Neural progenitor cell (in vitro differentiated cells): ENCODE results near the gene ADAMTS20. TPM values are rescaled to one million over a fixed set of nuclear protein-coding genes. Genes with fewer than 3 reads are reported as not detected.

Source experiments
- DNase-seq: peaks from one replicate; pipeline ENCODE4 v3.0.0-alpha.2; 2016; ENCODE audit warnings: low spot score
- H2AFZ ChIP-seq: fragments of 200-600 bp; sonication (generic); replicated peaks from 2 replicates; pipeline ENCODE4 v1.6.1; 2016; ENCODE audit warnings: antibody characterized with exemption
- H3F3A ChIP-seq: fragments of 200-600 bp; sonication (generic); 2 replicates; pipeline ENCODE4 v1.6.1; 2016; ENCODE audit warnings: antibody characterized with exemption, low read depth
- H3K27ac ChIP-seq: fragments of 200-600 bp; sonication (generic); 2 replicates; pipeline ENCODE4 v1.5.1; 2016; ENCODE audit warnings: mild to moderate bottlenecking
- H3K27me3 ChIP-seq: fragments of 200-600 bp; sonication (generic); 2 replicates; pipeline ENCODE4 v1.6.1; 2016; ENCODE audit warnings: mild to moderate bottlenecking, moderate library complexity
- H3K36me3 ChIP-seq: fragments of 200-600 bp; sonication (generic); 2 replicates; pipeline ENCODE4 v1.5.1; 2016
- H3K4me1 ChIP-seq: fragments of 200-600 bp; sonication (generic); 2 replicates; pipeline ENCODE4 v1.6.1; 2016; ENCODE audit warnings: mixed run types
- H3K4me2 ChIP-seq: fragments of 200-600 bp; sonication (generic); 2 replicates; pipeline ENCODE4 v1.6.1; 2016
- H3K4me3 ChIP-seq: fragments of 200-600 bp; sonication (generic); 2 replicates; pipeline ENCODE4 v1.5.1; 2016
- H3K79me2 ChIP-seq: fragments of 200-600 bp; sonication (generic); 2 replicates; pipeline ENCODE4 v1.6.1; 2016; ENCODE audit warnings: low read depth
- H3K9ac ChIP-seq: fragments of 200-600 bp; sonication (generic); 2 replicates; pipeline ENCODE4 v1.6.1; 2016
- H3K9me3 ChIP-seq: fragments of 200-600 bp; sonication (generic); 2 replicates; pipeline ENCODE4 v1.5.1; 2016; ENCODE audit warnings: low read depth
- H4K20me1 ChIP-seq: fragments of 200-600 bp; sonication (generic); 2 replicates; pipeline ENCODE4 v1.6.1; 2016; ENCODE audit warnings: low read depth
- H3K27ac Mint-ChIP-seq: 3 replicates; pipeline ENCODE4 v1.8.0; 2021; ENCODE audit warnings: mixed read lengths
- H3K27me3 Mint-ChIP-seq: 2 replicates; pipeline ENCODE4 v1.8.0; 2022; ENCODE audit warnings: low read depth, mild to moderate bottlenecking, inconsistent platforms, moderate library complexity, mixed read lengths; ENCODE audit not compliant: insufficient read depth
- H3K36me3 Mint-ChIP-seq: 3 replicates; pipeline ENCODE4 v1.8.0; 2021; ENCODE audit warnings: mixed read lengths
- H3K4me1 Mint-ChIP-seq: 3 replicates; pipeline ENCODE4 v1.8.0; 2021; ENCODE audit warnings: mixed read lengths
- H3K4me3 Mint-ChIP-seq: 3 replicates; pipeline ENCODE4 v1.8.0; 2021; ENCODE audit warnings: mild to moderate bottlenecking, moderate library complexity, mixed read lengths
- H3K9me3 Mint-ChIP-seq: 3 replicates; pipeline ENCODE4 v1.8.0; 2020; ENCODE audit warnings: mixed read lengths
- EZH2 ChIP-seq: fragments of 200-600 bp; sonication (generic); IDR thresholded peaks from 2 replicates; pipeline ENCODE4 v1.6.1; 2017; ENCODE audit warnings: antibody characterized with exemption, mild to moderate bottlenecking, moderate library complexity
- EZH2phosphoT487 ChIP-seq: fragments of 200-600 bp; sonication (generic); IDR thresholded peaks from 2 replicates; pipeline ENCODE4 v1.6.1; 2017; ENCODE audit warnings: antibody characterized with exemption
- total RNA-seq: library from RNA; depleted of rRNA; stranded (reverse); fragments of >200 nt; gene quantifications from 2 replicates; pipeline ENCODE4 v1.2.3, GENCODE V29; 2015; ENCODE audit warnings: low replicate concordance
- TF ChIP-seq, protein P1 (sequence below): fragments of 200-600 bp; sonication (generic); IDR thresholded peaks from 2 replicates; pipeline ENCODE4 v1.5.1; 2017; ENCODE audit warnings: antibody characterized with exemption, mild to moderate bottlenecking

Gene ADAMTS20
- total RNA-seq, 1 donor from 2014 or later, result 10.9 TPM

DNA sequence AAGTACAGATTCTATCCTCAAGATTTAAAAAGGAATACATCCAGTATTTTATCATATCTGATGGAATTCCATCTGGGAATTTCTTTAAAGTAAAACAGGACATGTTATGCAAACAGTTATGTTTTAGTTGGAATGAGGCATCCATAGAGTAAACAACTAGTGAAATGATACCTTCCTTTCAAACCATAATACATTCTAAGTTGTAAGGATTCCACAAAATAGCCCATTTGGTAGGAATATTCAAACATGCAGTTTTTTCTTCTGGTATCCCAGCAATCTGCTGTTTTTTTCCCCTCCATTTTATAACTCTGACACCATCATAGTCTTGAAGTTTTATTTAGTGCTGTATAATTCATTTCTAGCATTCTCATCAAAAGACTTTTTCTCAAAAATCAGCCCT is 149.6 kb downstream of the ADAMTS20 start:
- no peak overlapping the region for H3K4me3 Mint-ChIP-seq
- DNase-seq, result no peak
- H3K9ac ChIP-seq, result no peak overlapping the region
- no peaks in the 10 kb centered on the region for H3K36me3 ChIP-seq
- no peak overlapping the region for H3K4me2 ChIP-seq
- H3K4me1 ChIP-seq, result no peaks in the 10 kb centered on the region
- no peaks in the 10 kb centered on the region for H3K9me3 Mint-ChIP-seq
- no peaks in the 10 kb centered on the region for H3K27me3 ChIP-seq
- TF ChIP-seq, protein P1, sequence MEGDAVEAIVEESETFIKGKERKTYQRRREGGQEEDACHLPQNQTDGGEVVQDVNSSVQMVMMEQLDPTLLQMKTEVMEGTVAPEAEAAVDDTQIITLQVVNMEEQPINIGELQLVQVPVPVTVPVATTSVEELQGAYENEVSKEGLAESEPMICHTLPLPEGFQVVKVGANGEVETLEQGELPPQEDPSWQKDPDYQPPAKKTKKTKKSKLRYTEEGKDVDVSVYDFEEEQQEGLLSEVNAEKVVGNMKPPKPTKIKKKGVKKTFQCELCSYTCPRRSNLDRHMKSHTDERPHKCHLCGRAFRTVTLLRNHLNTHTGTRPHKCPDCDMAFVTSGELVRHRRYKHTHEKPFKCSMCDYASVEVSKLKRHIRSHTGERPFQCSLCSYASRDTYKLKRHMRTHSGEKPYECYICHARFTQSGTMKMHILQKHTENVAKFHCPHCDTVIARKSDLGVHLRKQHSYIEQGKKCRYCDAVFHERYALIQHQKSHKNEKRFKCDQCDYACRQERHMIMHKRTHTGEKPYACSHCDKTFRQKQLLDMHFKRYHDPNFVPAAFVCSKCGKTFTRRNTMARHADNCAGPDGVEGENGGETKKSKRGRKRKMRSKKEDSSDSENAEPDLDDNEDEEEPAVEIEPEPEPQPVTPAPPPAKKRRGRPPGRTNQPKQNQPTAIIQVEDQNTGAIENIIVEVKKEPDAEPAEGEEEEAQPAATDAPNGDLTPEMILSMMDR, result no peak
- TF ChIP-seq EZH2phosphoT487 (no peak), EZH2 (no peak)
- H3K4me1 Mint-ChIP-seq, result peaks cover 2% of the 10 kb centered on the region
- H3K27ac Mint-ChIP-seq, result no peak overlapping the region
- H3K27ac ChIP-seq, result no peak overlapping the region
- H3F3A ChIP-seq, result no peaks in the 10 kb centered on the region
- no peak overlapping the region for H3K4me3 ChIP-seq
- no peak overlapping the region for H2AFZ ChIP-seq
- H3K79me2 ChIP-seq, result no peaks in the 10 kb centered on the region
- H3K27me3 Mint-ChIP-seq, result no peaks in the 10 kb centered on the region
- no peaks in the 10 kb centered on the region for H3K36me3 Mint-ChIP-seq
- no peaks in the 10 kb centered on the region for H3K9me3 ChIP-seq
- no peaks in the 10 kb centered on the region for H4K20me1 ChIP-seq

DNA sequence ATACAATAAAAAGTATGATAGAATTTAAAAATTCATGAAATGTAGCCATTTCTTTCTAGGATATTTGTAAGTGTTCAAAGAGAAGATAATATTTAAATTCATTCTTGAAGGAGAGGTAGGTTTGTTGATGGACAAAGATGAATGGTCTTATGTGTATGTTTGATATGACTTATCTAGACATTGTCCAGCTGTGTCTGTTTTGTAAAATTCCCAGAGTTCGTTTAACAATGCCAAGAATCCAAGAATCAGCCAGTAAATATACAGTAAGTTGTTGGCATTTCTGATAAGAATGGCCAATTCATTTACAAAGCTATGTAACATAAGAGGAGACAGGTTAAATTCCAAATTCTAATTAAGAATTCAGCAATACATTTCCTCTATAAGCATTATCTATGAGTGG is 150.9 kb downstream of the ADAMTS20 start:
- no peak overlapping the region for H3K9ac ChIP-seq
- TF ChIP-seq EZH2phosphoT487, result no peak
- TF ChIP-seq, protein P1, result no peak
- TF ChIP-seq EZH2, result no peak
- Mint-ChIP-seq H3K4me1 (peaks cover 2% of the 10 kb centered on the region), H3K27ac (no peak overlapping the region), H3K9me3 (no peaks in the 10 kb centered on the region), H3K36me3 (no peaks in the 10 kb centered on the region), H3K4me3 (no peak overlapping the region), H3K27me3 (no peaks in the 10 kb centered on the region)
- no peak overlapping the region for H3K27ac ChIP-seq
- no peak overlapping the region for H3K4me3 ChIP-seq
- H3K4me1 ChIP-seq, result no peaks in the 10 kb centered on the region
- H3K4me2 ChIP-seq, result no peak overlapping the region
- no peak overlapping the region for H2AFZ ChIP-seq
- no peaks in the 10 kb centered on the region for H3K9me3 ChIP-seq
- no peaks in the 10 kb centered on the region for H3K27me3 ChIP-seq
- no peaks in the 10 kb centered on the region for H3K79me2 ChIP-seq
- no peaks in the 10 kb centered on the region for H3K36me3 ChIP-seq
- H4K20me1 ChIP-seq, result no peaks in the 10 kb centered on the region
- no peaks in the 10 kb centered on the region for H3F3A ChIP-seq
- no peak for DNase-seq

DNA sequence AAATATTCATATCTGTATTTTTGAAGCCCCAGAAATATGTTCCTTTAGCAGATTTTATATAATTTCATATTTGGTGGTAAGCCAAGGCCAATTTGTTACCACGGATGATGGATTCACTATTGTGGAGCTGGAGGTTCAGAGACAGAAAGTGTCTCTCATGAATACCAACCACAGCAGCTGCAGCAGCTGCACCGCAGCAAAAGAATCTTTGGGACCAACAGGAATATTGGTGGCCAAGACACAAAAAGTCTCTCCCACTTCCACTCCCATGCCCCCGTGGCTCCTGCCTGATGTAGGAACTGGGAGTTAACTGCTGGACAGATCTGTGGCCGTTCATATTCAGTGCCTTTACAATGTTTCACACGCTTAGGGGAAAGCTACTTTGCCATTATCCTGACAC is 155.3 kb downstream of the ADAMTS20 start:
- H3K36me3 Mint-ChIP-seq, result no peaks in the 10 kb centered on the region
- no peaks in the 10 kb centered on the region for H3K79me2 ChIP-seq
- no peaks in the 10 kb centered on the region for H3K4me1 ChIP-seq
- H3K27me3 Mint-ChIP-seq, result no peaks in the 10 kb centered on the region
- H4K20me1 ChIP-seq, result no peaks in the 10 kb centered on the region
- H3K9me3 ChIP-seq, result no peaks in the 10 kb centered on the region
- H3K27me3 ChIP-seq, result no peaks in the 10 kb centered on the region
- H3K9ac ChIP-seq, result no peak overlapping the region
- H3K4me3 Mint-ChIP-seq, result no peak overlapping the region
- no peak overlapping the region for H2AFZ ChIP-seq
- no peak overlapping the region for H3K27ac ChIP-seq
- no peak for TF ChIP-seq EZH2phosphoT487
- TF ChIP-seq, protein P1, result no peak
- TF ChIP-seq EZH2, result no peak
- no peak for DNase-seq
- H3F3A ChIP-seq, result no peaks in the 10 kb centered on the region
- H3K4me2 ChIP-seq, result no peak overlapping the region
- no peaks in the 10 kb centered on the region for H3K36me3 ChIP-seq
- no peaks in the 10 kb centered on the region for H3K9me3 Mint-ChIP-seq
- peaks cover 2% of the 10 kb centered on the region for H3K4me1 Mint-ChIP-seq
- no peak overlapping the region for H3K27ac Mint-ChIP-seq
- H3K4me3 ChIP-seq, result no peak overlapping the region

DNA sequence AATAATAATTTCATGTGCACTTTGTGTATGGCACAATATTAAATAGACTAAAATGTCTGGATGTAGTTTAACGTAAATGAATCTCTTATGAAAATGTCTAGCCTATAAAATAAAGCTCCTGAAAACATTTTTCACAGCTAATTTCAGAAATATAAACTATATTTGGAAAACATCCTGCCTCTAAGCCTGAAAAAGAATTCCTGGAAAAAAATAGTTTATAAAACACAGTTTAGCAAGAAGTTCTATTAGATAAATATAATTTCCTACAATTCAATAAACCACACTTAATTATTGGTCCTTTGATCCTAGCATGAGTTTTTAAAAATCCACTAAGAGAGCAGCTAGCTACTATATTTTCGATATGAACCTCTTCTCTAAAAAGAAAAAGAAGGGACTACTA is 159.9 kb downstream of the ADAMTS20 start:
- Histone ChIP-seq H3K36me3 (no peaks in the 10 kb centered on the region), H4K20me1 (no peaks in the 10 kb centered on the region), H3K27me3 (no peaks in the 10 kb centered on the region), H3K79me2 (no peaks in the 10 kb centered on the region), H3K4me1 (no peaks in the 10 kb centered on the region), H3F3A (no peaks in the 10 kb centered on the region), H3K4me2 (no peak overlapping the region), H3K9me3 (no peaks in the 10 kb centered on the region), H2AFZ (no peak overlapping the region), H3K9ac (no peak overlapping the region), H3K4me3 (no peak overlapping the region), H3K27ac (no peak overlapping the region)
- TF ChIP-seq EZH2 (no peak), EZH2phosphoT487 (no peak)
- TF ChIP-seq, protein P1, result no peak
- Mint-ChIP-seq H3K36me3 (peaks cover 2% of the 10 kb centered on the region), H3K27me3 (no peaks in the 10 kb centered on the region), H3K4me1 (no peaks in the 10 kb centered on the region), H3K9me3 (no peaks in the 10 kb centered on the region), H3K27ac (no peak overlapping the region), H3K4me3 (no peak overlapping the region)
- DNase-seq, result no peak
